GM18511 (cell line): ENCODE data around the gene YIF1A.

ENCODE experiments used
- ATAC-seq: cut with Tn5 transposase; IDR thresholded peaks from one replicate; pipeline ENCODE4 v1.9.1; 2021; ENCODE audit warnings: mild to moderate bottlenecking, moderate library complexity; ENCODE audit not compliant: unreplicated experiment

Gene YIF1A

DNA sequence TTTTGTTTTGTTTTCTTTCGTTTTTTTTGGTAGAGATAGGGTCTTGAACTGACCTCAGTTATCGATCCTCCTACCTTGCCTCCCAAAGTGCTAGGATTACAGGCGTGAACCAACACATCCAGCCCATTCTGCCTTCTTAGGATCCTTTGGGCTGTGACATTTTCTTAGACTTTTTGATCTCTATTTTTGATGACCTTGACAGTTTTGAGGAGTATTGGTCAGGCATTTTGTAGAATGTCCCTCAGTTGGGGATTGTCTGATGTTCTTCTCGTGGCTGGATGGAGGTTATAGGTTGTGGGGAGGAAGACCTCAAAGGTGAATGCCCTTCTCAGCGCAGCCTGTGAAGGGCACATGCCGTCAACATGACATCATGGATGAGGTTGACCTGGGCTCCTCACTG is 40.0 kb downstream of the YIF1A start:
- no peak for ATAC-seq

GRCh38 chr11:66247801-66248200 is 41.1 kb downstream of the YIF1A start:
- no peak for ATAC-seq

DNA sequence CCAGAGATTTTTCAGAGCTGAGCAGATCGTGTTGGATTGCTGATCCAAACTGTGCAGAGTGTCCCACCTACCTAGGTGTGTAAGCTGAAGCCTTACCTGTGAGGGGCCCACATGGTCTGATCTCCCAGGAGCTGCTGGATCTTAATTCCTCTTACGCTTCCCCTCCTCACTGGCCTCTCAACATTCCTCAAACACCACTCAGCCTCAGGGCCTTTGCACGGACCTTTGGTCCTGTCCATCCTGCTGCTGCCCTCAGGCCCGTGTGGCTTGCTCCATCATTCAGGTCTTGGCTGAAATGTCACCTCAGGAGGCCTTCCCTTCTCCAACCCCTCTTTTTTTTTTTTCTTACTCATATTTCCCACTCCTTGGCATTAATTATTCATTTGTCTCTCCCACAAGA is 41.6 kb downstream of the YIF1A start:
- ATAC-seq: no peak

GRCh38 chr11:66243782-66244535 is 45.0 kb downstream of the YIF1A start:
- no peak for ATAC-seq

DNA sequence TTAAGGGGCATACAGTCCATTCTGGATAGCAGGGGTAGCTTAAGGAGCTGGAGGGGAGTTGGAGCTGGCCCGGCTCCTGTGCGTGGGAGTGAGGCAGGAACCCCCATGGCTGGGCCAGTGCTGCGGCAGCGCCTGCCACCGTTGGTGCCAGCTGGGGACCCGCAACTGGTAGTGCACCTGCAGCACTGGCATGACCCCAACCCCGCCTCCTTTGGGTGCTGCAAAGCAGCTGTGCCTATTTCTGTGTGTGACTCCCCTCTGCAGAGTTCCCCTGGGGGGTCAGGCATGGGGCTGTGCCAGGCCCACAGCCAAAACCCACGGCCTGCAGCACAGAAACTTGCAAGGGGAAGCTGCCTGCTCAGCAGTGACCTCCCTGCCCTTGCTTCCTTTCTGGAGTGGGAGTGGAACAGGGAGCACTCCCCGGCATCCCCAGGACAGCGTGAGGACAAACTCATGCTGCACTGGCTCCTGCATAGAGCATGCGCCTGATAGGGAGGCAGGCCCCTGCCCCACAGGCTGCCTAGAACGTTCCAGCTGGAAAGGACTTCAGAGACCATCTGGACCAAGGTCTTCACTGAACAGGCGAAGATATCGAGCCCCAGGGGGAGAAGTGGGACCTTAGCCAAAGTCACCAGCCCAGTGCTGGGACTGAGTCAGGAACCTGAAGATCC is 46.7 kb downstream of the YIF1A start:
- ATAC-seq: no peak

- no peak for ATAC-seq
These were observed 48.2 kb downstream of the YIF1A start for GRCh38 chr11:66240781-66241136.

DNA sequence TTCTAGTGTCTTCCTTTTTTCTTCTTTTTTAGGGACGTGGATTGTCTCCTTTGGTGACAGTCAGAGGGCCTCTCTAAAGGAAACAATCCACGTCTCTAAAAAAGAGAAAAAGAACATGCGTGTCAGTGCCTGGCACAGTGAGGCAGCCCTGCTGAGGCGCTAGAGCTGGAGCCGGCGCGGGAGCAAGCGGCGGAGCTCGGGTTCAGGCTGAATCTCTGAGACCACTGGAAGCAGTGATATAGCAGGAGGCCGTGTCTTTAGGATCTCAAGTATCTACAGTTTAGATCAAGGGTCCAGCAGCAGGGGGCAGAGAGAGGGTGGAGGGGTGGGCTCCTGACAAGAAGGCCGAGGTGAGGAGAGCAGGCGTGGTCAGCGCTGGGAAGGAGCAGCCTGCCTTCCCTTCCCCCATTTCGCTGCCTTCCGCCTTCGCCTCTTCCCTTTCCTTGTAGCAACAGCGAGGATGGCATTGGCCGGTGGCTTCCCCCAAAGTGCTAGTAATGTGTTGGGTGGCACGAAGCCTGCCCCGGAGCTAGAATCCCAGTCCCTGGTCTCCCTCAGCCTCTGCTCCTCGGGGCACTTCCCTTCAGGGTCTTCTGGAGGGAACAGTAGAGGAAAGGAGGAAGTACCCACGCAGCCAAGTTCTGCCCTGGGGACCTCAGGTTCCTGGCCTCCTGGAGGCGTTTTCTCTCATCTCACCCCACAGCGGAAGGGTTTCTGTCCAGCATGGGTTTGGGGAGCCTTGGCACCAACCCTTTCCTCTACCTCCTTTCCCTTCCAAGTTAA is 48.8 kb downstream of the YIF1A start:
- ATAC-seq: no peak

DNA sequence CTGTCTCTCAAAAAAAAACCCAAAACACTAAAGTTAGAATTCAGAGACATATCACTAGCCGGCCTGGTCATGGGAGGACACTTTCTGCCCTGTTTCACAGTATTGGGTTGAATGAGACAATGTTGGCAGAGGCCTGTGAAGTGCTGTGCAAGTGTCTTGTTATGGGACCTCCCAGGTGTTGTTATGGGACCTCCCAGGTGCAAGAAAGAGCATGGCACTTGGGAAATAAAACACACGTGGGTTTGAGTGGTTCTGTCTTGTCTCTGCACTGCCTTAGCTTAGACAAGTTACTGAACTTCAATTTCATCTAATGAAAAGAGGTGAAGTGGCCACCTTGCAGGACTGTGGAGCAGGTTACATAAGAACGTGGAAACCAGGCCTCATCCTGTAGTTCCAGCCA is 49.4 kb downstream of the YIF1A start:
- no peak for ATAC-seq

- ATAC-seq: no peak
These were observed 50.0 kb downstream of the YIF1A start for GRCh38 chr11:66238786-66239413.

GRCh38 chr11:66237867-66238266 is 51.1 kb downstream of the YIF1A start:
- no peak for ATAC-seq

DNA sequence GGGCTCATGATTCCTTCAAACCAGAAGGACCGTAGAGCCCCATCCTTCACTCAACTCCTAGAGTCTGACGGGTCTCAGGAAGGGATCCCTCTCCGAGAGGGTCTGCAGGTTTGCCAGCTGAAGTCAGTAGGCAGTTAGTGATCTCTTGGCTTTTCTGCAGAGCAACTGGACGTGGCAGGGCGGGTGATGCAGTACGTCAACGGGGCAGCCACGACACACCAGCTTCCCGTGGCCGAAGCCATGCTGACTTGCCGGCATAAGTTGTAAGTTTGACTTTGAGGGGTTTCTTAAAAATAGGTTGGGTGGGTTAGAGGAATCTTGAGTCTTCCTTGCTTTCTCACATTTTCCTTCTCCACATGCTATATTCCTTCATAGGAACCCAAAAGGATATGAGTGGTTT is 53.8 kb downstream of the YIF1A start:
- no peak for ATAC-seq
